ENCODE results near the gene VPS18.

Gene VPS18

GRCh38 chr15:40900256-40901052, 6.2 kb downstream of the VPS18 start:
- DNase-seq: no peak

DNA sequence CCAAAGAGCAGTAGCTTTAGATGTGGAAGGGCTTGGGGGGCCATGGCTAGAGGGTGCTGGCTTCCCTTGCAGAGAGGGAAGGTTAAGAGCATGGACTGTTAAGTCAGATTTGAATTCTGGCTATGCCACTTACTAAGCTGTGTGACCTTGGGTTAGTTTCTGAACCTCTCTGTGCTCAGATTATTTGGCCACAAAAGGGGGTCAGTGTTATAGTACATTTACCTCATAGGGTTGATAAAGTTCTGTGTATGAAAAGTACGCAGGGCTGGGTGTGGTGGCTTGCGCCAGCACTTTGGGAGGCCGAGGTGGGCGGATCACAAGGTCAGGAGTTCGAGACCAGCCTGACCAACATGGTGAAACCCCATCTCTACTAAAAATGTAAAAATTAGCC, 6.8 kb downstream of the VPS18 start:
- DNase-seq: no peak

DNA sequence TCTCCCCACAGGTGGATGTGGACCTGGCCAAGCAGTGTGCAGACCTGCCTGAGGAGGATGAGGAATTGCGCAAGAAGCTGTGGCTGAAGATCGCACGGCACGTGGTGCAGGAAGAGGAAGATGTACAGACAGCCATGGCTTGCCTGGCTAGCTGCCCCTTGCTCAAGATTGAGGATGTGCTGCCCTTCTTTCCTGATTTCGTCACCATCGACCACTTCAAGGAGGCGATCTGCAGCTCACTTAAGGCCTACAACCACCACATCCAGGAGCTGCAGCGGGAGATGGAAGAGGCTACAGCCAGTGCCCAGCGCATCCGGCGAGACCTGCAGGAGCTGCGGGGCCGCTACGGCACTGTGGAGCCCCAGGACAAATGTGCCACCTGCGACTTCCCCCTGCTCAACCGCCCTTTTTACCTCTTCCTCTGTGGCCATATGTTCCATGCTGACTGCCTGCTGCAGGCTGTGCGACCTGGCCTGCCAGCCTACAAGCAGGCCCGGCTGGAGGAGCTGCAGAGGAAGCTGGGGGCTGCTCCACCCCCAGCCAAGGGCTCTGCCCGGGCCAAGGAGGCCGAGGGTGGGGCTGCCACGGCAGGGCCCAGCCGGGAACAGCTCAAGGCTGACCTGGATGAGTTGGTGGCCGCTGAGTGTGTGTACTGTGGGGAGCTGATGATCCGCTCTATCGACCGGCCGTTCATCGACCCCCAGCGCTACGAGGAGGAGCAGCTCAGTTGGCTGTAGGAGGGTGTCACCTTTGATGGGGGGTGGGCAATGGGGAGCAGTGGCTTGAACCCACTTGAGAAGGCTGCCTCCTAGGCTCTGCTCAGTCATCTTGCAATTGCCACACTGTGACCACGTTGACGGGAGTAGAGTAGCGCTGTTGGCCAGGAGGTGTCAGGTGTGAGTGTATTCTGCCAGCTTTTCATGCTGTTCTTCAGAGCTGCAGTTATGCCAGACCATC, 8.6 kb downstream of the VPS18 start:
- DNase-seq: peak; percentile 72

GRCh38 chr15:40904552-40905201, 10.4 kb downstream of the VPS18 start:
- DNase-seq: no peak

DNA sequence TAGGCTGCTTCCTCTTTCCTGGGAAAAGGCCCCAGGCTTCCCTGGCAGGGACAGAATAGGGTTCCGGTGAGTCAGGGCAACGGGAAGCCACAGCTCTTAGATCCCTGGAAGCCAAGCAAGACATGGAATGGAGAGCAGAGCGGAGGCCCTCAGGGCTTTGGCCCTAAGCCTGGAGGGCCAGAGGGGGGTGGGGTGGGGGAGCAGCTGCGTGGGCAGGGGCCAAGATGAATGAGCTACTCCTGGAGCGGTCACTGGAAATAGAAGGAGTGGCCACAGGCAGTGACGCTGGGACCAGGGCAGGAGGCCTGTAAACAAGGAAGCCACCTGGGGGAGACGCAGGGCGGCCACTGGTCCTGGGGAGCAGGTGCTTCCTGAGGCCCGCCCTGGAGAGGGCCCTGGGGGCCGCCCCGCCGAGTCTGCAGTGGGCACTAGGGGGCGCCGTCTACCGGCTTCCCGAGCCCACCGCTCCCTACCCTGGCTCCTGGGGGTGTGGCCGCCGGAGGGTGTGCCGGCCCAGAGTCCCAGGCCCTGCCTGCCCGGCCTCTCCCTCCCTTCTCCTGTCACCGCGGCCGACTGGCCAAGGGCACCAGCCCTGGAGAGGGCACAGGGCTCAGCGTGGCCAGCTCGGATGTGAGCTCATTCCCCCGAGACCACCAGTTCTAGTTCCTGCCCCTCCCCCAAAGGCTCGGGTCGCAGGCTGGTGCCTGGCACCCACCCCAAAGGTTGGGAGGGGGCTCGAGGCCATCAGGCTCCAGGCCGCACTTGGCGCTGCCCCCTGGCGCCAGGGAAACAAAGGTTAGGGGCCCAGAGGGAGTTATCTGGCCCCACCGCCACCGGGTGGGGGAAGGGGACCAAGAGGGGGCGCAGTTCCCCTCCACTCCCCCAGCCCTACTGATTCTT, 12.1 kb downstream of the VPS18 start:
- DNase-seq: peak; percentile 42 to 43

DNA sequence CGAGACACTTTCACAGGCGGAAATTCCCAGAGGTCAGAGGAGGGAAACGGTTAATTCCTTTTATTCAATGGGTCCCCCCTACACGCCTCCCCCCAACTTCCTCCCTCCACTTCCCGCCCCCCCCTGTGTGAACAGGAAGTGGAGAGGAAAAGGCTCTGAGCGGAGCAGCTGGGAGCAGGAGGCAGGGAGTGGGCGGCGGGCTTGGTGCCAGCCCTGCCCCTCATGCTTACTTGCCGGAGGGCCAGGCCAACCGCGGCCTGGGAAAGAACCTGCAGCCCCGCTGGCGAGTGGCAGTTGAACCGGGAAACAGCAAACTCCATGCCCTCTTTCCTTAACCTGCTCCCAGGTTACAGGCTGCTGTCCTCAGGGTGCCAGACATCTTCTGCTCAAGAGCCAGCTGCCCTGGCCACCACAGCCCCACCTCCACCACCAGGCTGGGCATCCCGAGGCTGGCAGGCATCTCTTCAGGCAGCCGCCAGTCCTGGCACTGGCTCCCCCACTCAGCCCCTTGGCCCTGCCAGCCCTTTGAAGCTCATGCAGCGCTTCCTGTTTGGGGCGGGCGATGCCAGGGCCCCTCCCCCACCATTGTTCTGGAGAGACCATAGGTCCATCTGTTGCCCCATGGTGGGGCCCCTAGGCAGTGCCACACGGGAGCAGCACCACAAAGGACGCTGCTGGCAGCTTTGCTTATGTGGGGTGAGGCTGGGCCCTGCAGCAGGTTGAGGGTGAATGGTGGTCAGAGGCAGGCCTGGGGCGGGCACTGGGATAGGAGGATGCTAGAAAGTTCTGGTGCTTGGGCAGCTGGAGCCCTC, 12.9 kb downstream of the VPS18 start:
- peak; percentile 40 to 79 for DNase-seq

GRCh38 chr15:40908095-40908494, 13.8 kb downstream of the VPS18 start:
- no peak for DNase-seq

GRCh38 chr15:40909662-40910630, 15.7 kb downstream of the VPS18 start:
- DNase-seq: peak; percentile 71 to 87

GRCh38 chr15:40911141-40911540, 16.9 kb downstream of the VPS18 start:
- no peak for DNase-seq

DNA sequence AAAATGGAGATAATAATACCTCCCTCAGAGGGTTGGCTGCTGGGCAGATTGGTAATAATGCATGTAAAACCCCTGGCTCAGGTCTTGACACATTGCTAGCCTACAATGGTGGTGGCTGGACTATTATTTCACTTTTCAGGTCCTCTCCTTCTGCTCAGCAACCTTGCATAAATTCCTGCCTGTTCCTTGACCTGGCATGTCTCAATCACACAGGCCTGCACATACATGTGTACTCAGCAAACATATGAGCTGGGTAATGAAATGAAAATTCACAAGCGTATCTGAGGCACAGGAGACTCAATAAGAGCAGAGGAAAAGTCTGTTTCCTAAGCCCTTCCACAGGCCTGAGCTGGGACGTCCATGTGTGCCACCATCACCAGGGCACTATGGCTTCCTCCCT, 17.4 kb downstream of the VPS18 start:
- no peak for DNase-seq

DNA sequence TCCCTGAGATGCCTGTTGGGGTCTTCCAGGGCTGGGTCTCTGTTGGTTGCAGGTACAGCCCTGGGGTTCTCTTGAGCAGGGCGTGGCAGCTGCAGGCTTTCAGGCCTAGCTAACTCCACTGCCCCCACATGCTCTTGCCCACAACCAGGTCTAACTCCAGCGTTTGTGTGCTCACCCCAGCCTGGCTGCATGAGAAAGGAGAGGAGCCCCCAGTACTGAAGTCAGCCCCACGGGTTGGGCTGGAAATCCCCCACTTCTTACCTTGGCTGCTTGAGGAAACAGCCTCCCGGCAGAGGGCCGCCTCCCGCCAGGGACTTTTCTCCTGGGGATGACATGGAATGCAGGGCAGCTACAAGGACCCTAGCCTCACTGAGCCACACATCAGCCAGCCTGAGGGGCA, 18.2 kb downstream of the VPS18 start:
- peak in 1 of 2 donors; percentile 45 for DNase-seq

DNA sequence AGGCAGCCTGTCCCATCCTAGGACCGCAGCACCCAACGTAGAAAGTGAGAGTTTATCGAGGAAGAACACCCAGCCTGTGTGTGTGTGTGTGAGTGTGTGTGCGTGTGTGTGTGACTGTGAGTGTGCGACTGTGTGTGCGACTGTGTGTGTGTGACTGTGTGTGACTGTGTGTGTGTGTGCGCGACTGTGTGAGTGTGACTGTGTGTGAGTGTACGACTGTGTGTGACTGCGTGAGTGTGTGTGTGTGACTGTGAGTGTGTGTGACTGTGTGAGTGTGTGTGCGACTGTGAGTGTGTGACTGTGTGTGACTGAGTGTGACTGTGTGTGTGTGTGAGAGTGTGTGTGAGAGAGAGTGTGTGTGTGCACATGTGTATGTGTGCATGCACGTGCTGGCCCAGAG, 19.8 kb downstream of the VPS18 start:
- no peak for DNase-seq

DNA sequence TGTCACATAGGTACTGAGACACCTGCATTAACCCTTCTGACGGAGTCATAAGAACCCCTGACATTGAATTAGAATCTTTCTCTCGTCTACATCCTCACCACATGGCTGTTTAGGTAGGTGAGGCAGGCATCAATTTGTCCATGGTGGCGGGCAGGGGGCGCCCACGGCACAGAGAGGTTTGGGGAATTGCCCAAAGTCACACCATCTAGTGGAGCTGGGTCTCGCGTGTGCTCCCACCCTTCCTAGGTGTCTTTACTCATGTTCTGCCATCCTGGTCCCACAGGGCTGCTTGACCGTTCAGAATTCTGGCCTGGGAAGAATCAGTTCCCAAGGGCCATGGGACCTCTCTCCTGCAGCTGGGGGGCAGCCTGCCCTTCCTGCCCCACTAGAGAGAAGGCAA, 20.2 kb downstream of the VPS18 start:
- DNase-seq: no peak

- no peak for DNase-seq
These were observed 20.9 kb downstream of the VPS18 start for GRCh38 chr15:40915116-40915661.

DNA sequence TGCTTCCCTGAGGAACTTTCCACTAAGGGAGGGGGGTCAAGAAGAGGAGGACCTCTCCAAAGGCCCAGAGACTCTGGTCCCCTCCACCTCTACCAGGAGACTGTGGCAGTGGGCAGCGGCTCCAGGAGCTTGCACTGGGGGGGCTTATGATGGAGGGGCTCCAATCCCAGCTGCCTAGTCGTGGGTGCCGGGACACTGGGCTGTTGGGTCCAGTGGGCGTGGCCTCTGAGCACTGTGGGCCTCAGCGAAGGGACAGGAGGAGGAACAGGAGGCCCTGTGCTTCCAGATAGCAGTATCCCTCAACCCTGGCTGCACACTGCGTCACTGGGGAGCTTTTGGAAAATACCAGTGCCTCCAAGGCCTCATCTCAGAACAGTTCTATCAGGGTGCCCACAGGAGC, 21.4 kb downstream of the VPS18 start:
- no peak for DNase-seq

DNA sequence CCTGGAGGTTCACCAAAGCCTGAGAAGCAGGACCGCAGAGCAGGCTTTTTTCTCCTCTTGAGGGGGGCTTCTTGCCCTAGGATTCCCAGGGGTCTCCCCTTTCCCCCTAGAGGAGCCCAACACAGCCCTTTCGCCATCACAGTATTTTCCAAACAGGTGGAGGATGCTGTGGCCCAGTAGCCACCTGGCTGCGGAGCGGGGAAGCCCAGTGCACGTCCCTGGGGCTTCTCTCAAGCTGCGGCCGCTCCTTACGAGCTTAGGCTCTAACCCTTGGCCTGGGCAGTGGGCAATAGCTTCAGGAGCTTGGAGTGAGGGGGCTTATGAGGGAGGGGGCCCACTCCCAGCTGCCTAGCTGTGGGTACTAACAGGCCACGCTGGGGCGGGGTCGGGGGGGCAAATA, 23.3 kb downstream of the VPS18 start:
- no peak for DNase-seq

DNA sequence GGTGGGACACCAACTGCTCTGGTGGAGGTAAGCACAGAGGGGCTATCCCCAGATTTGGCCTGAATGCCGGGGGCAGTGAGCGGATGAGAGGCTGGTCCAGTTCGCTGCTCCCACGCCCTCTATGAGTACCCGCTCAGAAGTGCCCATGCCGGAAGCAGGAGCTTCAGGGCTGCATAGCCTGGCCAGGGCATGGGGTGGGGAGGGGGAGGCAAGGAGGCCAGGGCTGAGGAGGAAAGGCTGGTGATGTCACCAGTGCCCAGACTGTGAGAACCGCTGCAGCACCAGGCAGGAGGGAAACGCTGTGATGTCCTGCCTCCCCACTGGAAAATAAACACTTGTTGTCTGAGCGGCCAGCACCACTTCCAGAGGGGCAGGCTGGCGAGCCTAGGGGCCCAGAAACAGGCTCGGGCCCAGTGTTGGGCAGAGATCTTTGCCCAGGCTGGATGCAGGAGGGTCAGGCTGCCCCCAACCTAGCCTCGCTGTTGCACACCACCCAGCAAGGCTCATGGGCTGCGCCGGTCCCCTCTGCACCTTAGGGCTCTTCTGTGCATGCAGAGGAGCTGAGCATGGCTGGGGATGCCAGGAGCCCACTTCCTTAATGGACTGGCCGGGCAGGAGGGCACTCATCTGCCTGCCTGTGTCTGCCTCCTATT, 24.0 kb downstream of the VPS18 start:
- DNase-seq: no peak

- no peak for DNase-seq
These were observed 24.6 kb downstream of the VPS18 start for GRCh38 chr15:40918799-40919392.

All from inflammatory macrophage treated with lipopolysaccharide for 1 hour (primary cell).